MM.1S (cell line): ENCODE results near the gene ZC3H4.

Experiments
- EZH2 ChIP-seq: fragments of 300-600 bp; sonication (generic); optimal IDR thresholded peaks from 2 replicates; pipeline ENCODE3; 2017; ENCODE audit warnings: low read depth, mild to moderate bottlenecking, antibody characterized with exemption, low read length, mixed read lengths
- EZH2phosphoT487 ChIP-seq: fragments of 300-600 bp; sonication (generic); IDR thresholded peaks from 2 replicates; pipeline ENCODE4 v1.6.1; 2018; ENCODE audit warnings: antibody characterized with exemption, low read length
- TF ChIP-seq, protein P1 (sequence below): fragments of 300-600 bp; sonication (generic); IDR thresholded peaks from 2 replicates; pipeline ENCODE4 v1.5.1; 2016; ENCODE audit warnings: antibody characterized with exemption, low read length, mixed read lengths

DNA sequence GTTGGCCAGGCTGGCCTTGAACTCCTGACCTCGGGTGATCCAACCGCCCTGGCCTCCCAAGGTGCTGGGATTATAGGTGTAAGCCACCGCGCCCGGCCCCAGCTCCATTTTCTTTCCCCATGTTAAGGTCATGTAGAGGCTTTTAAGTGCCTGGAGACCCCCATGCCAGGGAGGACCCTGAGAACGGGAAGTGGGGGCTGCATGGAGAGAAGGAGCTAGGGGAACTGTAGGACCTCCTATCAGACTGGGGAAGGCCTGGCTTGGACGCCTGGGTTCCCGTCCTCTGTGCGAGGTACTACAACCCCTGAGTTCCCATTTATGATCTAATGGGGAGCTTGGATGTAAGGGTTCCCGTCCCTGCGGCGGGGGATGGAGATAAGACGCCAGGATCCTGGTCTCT is 94.7 kb downstream of the ZC3H4 start:
- TF ChIP-seq, protein P1, sequence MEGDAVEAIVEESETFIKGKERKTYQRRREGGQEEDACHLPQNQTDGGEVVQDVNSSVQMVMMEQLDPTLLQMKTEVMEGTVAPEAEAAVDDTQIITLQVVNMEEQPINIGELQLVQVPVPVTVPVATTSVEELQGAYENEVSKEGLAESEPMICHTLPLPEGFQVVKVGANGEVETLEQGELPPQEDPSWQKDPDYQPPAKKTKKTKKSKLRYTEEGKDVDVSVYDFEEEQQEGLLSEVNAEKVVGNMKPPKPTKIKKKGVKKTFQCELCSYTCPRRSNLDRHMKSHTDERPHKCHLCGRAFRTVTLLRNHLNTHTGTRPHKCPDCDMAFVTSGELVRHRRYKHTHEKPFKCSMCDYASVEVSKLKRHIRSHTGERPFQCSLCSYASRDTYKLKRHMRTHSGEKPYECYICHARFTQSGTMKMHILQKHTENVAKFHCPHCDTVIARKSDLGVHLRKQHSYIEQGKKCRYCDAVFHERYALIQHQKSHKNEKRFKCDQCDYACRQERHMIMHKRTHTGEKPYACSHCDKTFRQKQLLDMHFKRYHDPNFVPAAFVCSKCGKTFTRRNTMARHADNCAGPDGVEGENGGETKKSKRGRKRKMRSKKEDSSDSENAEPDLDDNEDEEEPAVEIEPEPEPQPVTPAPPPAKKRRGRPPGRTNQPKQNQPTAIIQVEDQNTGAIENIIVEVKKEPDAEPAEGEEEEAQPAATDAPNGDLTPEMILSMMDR = no peak
- TF ChIP-seq EZH2 (no peak), EZH2phosphoT487 (no peak)
